Peyer's patch (tissue), 4 donors: ENCODE measurements around the gene GRIA3. TPM values are rescaled to one million over a fixed set of nuclear protein-coding genes. Genes with fewer than 3 reads are reported as not detected.

ENCODE experiments used
- DNase-seq, 3 donors: peaks; one replicate each; pipeline ENCODE4 v3.0.0-alpha.2; 2017 to 2019
- H3K27ac ChIP-seq, 4 donors: fragments of 200-600 bp; sonication (generic); one replicate each; pipeline ENCODE4 v1.5.1; 2016 to 2019
- H3K27me3 ChIP-seq, 2 donors: fragments of 200-600 bp; sonication (generic); one replicate each; pipeline ENCODE4 v1.5.1; 2019
- H3K36me3 ChIP-seq, 3 donors: fragments of 200-600 bp; sonication (generic); one replicate each; pipeline ENCODE4 v1.5.1; 2016 to 2019
- H3K4me1 ChIP-seq, 4 donors: fragments of 200-600 bp; sonication (generic); one replicate each; pipeline ENCODE4 v1.5.1; 2016 to 2019
- H3K4me3 ChIP-seq, 4 donors: fragments of 200-600 bp; sonication (generic); 1 replicate in 3 of 4; 2 replicates in 1 of 4; pipeline ENCODE4 v1.5.1; 2016 to 2019; ENCODE audit warnings: mild to moderate bottlenecking in 1 of 4
- H3K9me3 ChIP-seq, 4 donors: fragments of 200-600 bp; sonication (generic); one replicate each; pipeline ENCODE4 v1.5.1; 2016 to 2019; ENCODE audit warnings: mild to moderate bottlenecking in 1 of 4
- POLR2A ChIP-seq, 2 donors: fragments of 450-650 bp; IDR thresholded peaks; one replicate each; pipeline ENCODE4 v1.5.1; 2017; ENCODE audit warnings: antibody characterized with exemption in 2 of 2, mild to moderate bottlenecking in 2 of 2, moderate library complexity in 2 of 2
- total RNA-seq, 4 donors: library from RNA; depleted of rRNA; stranded (reverse); fragments of >200 nt; gene quantifications; one replicate each; pipeline ENCODE4 v1.1.0, GENCODE V29; 2016
- TF ChIP-seq, protein P1 (sequence below), 6 experiments: fragments of 450-650 bp in 4 of 6; fragments of 200-600 bp in 2 of 6; sonication (generic) in 1 of 6; IDR thresholded peaks; one replicate each; pipeline ENCODE4 v1.5.1; 2017 to 2019; ENCODE audit warnings: antibody characterized with exemption in 6 of 6, mild to moderate bottlenecking in 3 of 6, moderate library complexity in 1 of 6

GRIA3 gene
- total RNA-seq, result 10 to 100 TPM in 1 of 4 donors, under 1 TPM in 1, not detected in 2; 0.47 to 12.4 TPM

DNA sequence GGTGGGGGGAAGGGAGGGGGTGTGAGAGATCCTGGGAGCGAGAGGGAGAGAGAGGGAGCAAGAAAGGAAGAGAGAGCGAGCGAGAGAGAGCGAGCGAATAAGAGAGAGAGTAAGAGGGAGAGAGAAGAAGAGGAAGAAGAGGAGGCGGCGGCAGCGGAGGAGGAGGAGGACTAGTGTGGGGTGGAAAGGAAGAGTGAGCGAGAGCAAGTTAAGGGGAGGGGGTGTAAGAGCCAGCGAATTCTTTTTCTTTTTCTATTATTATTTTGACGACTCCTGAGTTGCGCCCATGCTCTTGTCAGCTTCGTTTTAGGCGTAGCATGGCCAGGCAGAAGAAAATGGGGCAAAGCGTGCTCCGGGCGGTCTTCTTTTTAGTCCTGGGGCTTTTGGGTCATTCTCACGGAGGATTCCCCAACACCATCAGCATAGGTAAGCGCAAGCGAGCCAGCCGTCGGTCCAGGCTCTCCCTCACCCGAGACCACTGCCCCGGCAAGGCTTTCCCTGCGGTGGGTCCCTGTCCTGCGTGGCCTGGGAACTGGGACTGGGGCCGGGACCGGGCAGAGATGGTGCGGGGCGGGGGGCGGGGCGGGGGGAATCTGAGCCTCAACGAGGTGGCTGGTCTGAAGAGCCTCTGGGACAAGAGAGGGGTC is at the start of gene GRIA3:
Gene GRIA3, plus strand, starts transcription at position 60 of the 647 bp plus-strand sequence. Its CDS starts 258 bp downstream, at position 318.
- H3K36me3 ChIP-seq, result no peaks in the 10 kb centered on the region
- peak within 1 kb of the TSS in 3 of 4 donors; percentile 10 to 39 (median 31) for H3K4me3 ChIP-seq
- no peak within 1 kb of the TSS for H3K27ac ChIP-seq
- no peaks in the 10 kb centered on the region for H3K27me3 ChIP-seq
- H3K4me1 ChIP-seq, result no peaks in the 10 kb centered on the region
- no peak for DNase-seq
- TF ChIP-seq POLR2A (IDR thresholded peaks at IDR 0.05), result no peak
- TF ChIP-seq, protein P1, sequence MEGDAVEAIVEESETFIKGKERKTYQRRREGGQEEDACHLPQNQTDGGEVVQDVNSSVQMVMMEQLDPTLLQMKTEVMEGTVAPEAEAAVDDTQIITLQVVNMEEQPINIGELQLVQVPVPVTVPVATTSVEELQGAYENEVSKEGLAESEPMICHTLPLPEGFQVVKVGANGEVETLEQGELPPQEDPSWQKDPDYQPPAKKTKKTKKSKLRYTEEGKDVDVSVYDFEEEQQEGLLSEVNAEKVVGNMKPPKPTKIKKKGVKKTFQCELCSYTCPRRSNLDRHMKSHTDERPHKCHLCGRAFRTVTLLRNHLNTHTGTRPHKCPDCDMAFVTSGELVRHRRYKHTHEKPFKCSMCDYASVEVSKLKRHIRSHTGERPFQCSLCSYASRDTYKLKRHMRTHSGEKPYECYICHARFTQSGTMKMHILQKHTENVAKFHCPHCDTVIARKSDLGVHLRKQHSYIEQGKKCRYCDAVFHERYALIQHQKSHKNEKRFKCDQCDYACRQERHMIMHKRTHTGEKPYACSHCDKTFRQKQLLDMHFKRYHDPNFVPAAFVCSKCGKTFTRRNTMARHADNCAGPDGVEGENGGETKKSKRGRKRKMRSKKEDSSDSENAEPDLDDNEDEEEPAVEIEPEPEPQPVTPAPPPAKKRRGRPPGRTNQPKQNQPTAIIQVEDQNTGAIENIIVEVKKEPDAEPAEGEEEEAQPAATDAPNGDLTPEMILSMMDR (IDR thresholded peaks at IDR 0.05), result no peak
- no peaks in the 10 kb centered on the region for H3K9me3 ChIP-seq

- Histone ChIP-seq H3K36me3 (no peaks in the 10 kb centered on the region), H3K4me1 (no peaks in the 10 kb centered on the region), H3K9me3 (no peaks in the 10 kb centered on the region), H3K4me3 (no peak overlapping the region), H3K27ac (no peak overlapping the region), H3K27me3 (no peaks in the 10 kb centered on the region)
- no peak for DNase-seq
- TF ChIP-seq POLR2A (IDR thresholded peaks at IDR 0.05), result no peak
- TF ChIP-seq, protein P1 (IDR thresholded peaks at IDR 0.05), result no peak
Measured at GRCh38 chrX:123138473-123138872, 45.6 kb upstream of the GRIA3 start.

DNA sequence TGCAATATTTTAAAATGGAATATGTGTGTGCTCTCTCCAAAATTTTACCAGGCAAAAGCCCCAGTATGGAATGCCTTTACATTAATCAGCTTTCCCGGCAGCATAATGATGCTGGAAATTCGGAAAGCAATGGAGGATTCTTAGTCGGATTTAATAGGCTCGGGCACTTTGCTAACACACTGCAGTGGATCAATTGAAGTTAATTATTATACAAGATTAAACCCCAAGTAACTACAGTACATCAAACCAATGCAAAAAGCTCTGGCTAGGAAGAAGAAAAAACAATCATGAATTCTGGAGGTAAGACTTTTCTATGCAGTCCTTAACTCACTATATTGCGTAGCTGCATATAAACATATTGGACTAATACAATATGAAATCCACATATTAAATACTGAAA is 43.6 kb upstream of the GRIA3 start:
- no peaks in the 10 kb centered on the region for H3K9me3 ChIP-seq
- H3K4me3 ChIP-seq, result no peak overlapping the region
- TF ChIP-seq, protein P1 (IDR thresholded peaks at IDR 0.05), result no peak
- TF ChIP-seq POLR2A (IDR thresholded peaks at IDR 0.05), result no peak
- H3K27ac ChIP-seq, result no peak overlapping the region
- no peaks in the 10 kb centered on the region for H3K4me1 ChIP-seq
- no peaks in the 10 kb centered on the region for H3K27me3 ChIP-seq
- no peak for DNase-seq
- H3K36me3 ChIP-seq, result no peaks in the 10 kb centered on the region

GRCh38 chrX:123140904-123141303 is 43.2 kb upstream of the GRIA3 start:
- Histone ChIP-seq H3K36me3 (no peaks in the 10 kb centered on the region), H3K9me3 (no peaks in the 10 kb centered on the region), H3K27me3 (no peaks in the 10 kb centered on the region), H3K27ac (no peak overlapping the region), H3K4me3 (no peak overlapping the region), H3K4me1 (no peaks in the 10 kb centered on the region)
- DNase-seq, result no peak
- no peak for TF ChIP-seq POLR2A (IDR thresholded peaks at IDR 0.05)
- TF ChIP-seq, protein P1 (IDR thresholded peaks at IDR 0.05), result no peak

- H3K27ac ChIP-seq, result no peak overlapping the region
- H3K9me3 ChIP-seq, result no peaks in the 10 kb centered on the region
- DNase-seq, result no peak
- H3K36me3 ChIP-seq, result no peaks in the 10 kb centered on the region
- TF ChIP-seq, protein P1 (IDR thresholded peaks at IDR 0.05), result no peak
- TF ChIP-seq POLR2A (IDR thresholded peaks at IDR 0.05), result no peak
- H3K27me3 ChIP-seq, result no peaks in the 10 kb centered on the region
- no peak overlapping the region for H3K4me3 ChIP-seq
- H3K4me1 ChIP-seq, result no peaks in the 10 kb centered on the region
Measured at GRCh38 chrX:123153846-123154335, 30.2 kb upstream of the GRIA3 start.
